SK-N-SH (cell line): ENCODE measurements around the gene MICAL2. TPM values are rescaled to one million over a fixed set of nuclear protein-coding genes. Genes with fewer than 3 reads are reported as not detected.

ENCODE experiments used
- CTCF ChIA-PET: fragments of 300-600, 350-600 bp; formaldehyde crosslinking; extraction: SDS; loops from one replicate; lab custom pipeline; 2021; lab: Yijun Ruan, JAX
- POLR2A ChIA-PET: fragments of 350-600 bp; sonication (Branson Sonifier 250); formaldehyde crosslinking; extraction: SDS; loops from one replicate; lab custom pipeline; 2020; ENCODE audit warnings: antibody characterized with exemption, inconsistent platforms; lab: Yijun Ruan, JAX
- DNase-seq: peaks from one replicate; pipeline ENCODE4 v3.0.0; 2012
- H2AFZ ChIP-seq: fragments of 200-600 bp; sonication (generic); 2 replicates; pipeline ENCODE4 v1.8.1; 2016; ENCODE audit warnings: antibody characterized with exemption, mild to moderate bottlenecking, low read depth
- H3F3A ChIP-seq: fragments of 200-600 bp; sonication (generic); replicated peaks from 2 replicates; pipeline ENCODE3; 2016; ENCODE audit warnings: antibody characterized with exemption, mild to moderate bottlenecking; ENCODE audit not compliant: insufficient read depth
- H3K27ac ChIP-seq, 2 experiments: fragments of 200-500 bp in 1 of 2; fragments of 200-600 bp in 1 of 2; sonication (Bioruptor generic) in 1 of 2; sonication (generic), shearing (Covaris generic) in 1 of 2; 2 replicates each; pipeline versions ENCODE4 v1.5.1 to v1.6.1; 2014 to 2016; ENCODE audit warnings: low read depth in 2 of 2, inconsistent platforms in 1 of 2, low read length in 1 of 2, mild to moderate bottlenecking in 1 of 2, mixed read lengths in 1 of 2
- H3K27me3 ChIP-seq: fragments of 200-600 bp; sonication (generic), shearing (Covaris generic); 2 replicates; pipeline ENCODE4 v1.6.1; 2016; ENCODE audit warnings: mixed run types; ENCODE audit not compliant: insufficient read depth
- H3K36me3 ChIP-seq, 2 experiments: fragments of 200-500 bp in 1 of 2; fragments of 200-600 bp in 1 of 2; sonication (Bioruptor generic) in 1 of 2; sonication (generic) in 1 of 2; replicated peaks in 1 of 2; 2 replicates each; pipeline versions ENCODE3 to v1.5.1; 2014 to 2016; ENCODE audit warnings: low read length in 1 of 2, mild to moderate bottlenecking in 1 of 2; ENCODE audit not compliant: insufficient read depth in 2 of 2, control insufficient read depth in 1 of 2
- H3K4me1 ChIP-seq, 2 experiments: fragments of 200-500 bp in 1 of 2; fragments of 200-600 bp in 1 of 2; sonication (Bioruptor generic) in 1 of 2; sonication (generic), shearing (Covaris generic) in 1 of 2; 2 replicates each; pipeline versions ENCODE4 v1.5.1 to v1.6.1; 2014 to 2016; ENCODE audit warnings: low read depth in 1 of 2, low read length in 1 of 2, mixed run types in 1 of 2; ENCODE audit not compliant: insufficient read depth in 2 of 2, control insufficient read depth in 1 of 2
- H3K4me2 ChIP-seq: fragments of 200-600 bp; sonication (generic), shearing (Covaris generic); 2 replicates; pipeline ENCODE4 v1.6.1; 2017; ENCODE audit warnings: mixed run types
- H3K4me3 ChIP-seq, 2 experiments: fragments of 200-500 bp in 1 of 2; fragments of 200-600 bp in 1 of 2; sonication (Bioruptor generic) in 1 of 2; sonication (generic), shearing (Covaris generic) in 1 of 2; 2 replicates each; pipeline versions ENCODE4 v1.5.1 to v1.8.1; 2014 to 2016; ENCODE audit warnings: low read depth in 2 of 2, inconsistent platforms in 1 of 2, low read length in 1 of 2, mild to moderate bottlenecking in 1 of 2, mixed read lengths in 1 of 2, moderate library complexity in 1 of 2
- H3K79me2 ChIP-seq: fragments of 200-600 bp; sonication (generic); 2 replicates; pipeline ENCODE4 v1.8.1; 2017; ENCODE audit warnings: mild to moderate bottlenecking; ENCODE audit not compliant: insufficient read depth
- H3K9ac ChIP-seq: fragments of 200-600 bp; sonication (generic); 2 replicates; pipeline ENCODE4 v1.6.1; 2017; ENCODE audit warnings: mixed run types
- H3K9me2 ChIP-seq: fragments of 200-600 bp; sonication (generic); 2 replicates; pipeline ENCODE4 v1.6.1; 2017; ENCODE audit warnings: mixed run types
- H3K9me3 ChIP-seq: fragments of 200-600 bp; sonication (generic); 2 replicates; pipeline ENCODE4 v1.6.1; 2017; ENCODE audit warnings: mixed run types, mild to moderate bottlenecking, moderate library complexity
- H4K20me1 ChIP-seq: fragments of 200-600 bp; sonication (generic); 2 replicates; pipeline ENCODE4 v1.6.1; 2017; ENCODE audit warnings: mild to moderate bottlenecking, mixed run types; ENCODE audit not compliant: insufficient read depth
- CHD2 ChIP-seq: fragments of 150-350 bp; IDR thresholded peaks from 2 replicates; pipeline ENCODE4 v1.6.1; 2018; ENCODE audit warnings: low read length; ENCODE audit not compliant: partially characterized antibody
- EZH2phosphoT487 ChIP-seq: fragments of 200-600 bp; sonication (generic); IDR thresholded peaks from 2 replicates; pipeline ENCODE4 v1.6.1; 2017; ENCODE audit warnings: low read depth, mixed run types, mild to moderate bottlenecking, antibody characterized with exemption, moderate library complexity, borderline replicate concordance
- FOXJ3 ChIP-seq: sonication (generic); formaldehyde crosslinking; IDR thresholded peaks from 2 replicates; pipeline ENCODE4 v1.5.1; 2020; ENCODE audit warnings: mild to moderate bottlenecking, missing genetic modification reagents
- GABPA ChIP-seq: IDR thresholded peaks from 2 replicates; pipeline ENCODE4 v1.4.0; 2012; ENCODE audit warnings: low read depth, mild to moderate bottlenecking
- GATA2 ChIP-seq: sonication (generic); formaldehyde crosslinking; IDR thresholded peaks from 2 replicates; pipeline ENCODE4 v1.5.0; 2020; ENCODE audit warnings: mild to moderate bottlenecking, missing genetic modification reagents
- MEF2A ChIP-seq: IDR thresholded peaks from 2 replicates; pipeline ENCODE4 v1.4.0; 2012; ENCODE audit warnings: low read depth, borderline replicate concordance
- NRF1 ChIP-seq: IDR thresholded peaks from 2 replicates; pipeline ENCODE4 v1.6.1; 2012; ENCODE audit warnings: low read depth, mild to moderate bottlenecking, low read length
- REST ChIP-seq: IDR thresholded peaks from 2 replicates; pipeline ENCODE4 v1.6.1; 2012; ENCODE audit warnings: mild to moderate bottlenecking, low read depth, low read length, moderate library complexity
- RXRA ChIP-seq: IDR thresholded peaks from 2 replicates; pipeline ENCODE4 v1.4.0; 2012; ENCODE audit warnings: low read depth, mild to moderate bottlenecking, borderline replicate concordance
- SIN3A ChIP-seq: IDR thresholded peaks from 2 replicates; pipeline ENCODE4 v1.6.1; 2012; ENCODE audit warnings: low read depth, mild to moderate bottlenecking, low read length, moderate library complexity, borderline replicate concordance
- TAF1 ChIP-seq: IDR thresholded peaks from 2 replicates; pipeline ENCODE4 v1.6.1; 2012; ENCODE audit warnings: low read depth, mild to moderate bottlenecking, low read length, moderate library complexity, borderline replicate concordance
- TCF12 ChIP-seq: IDR thresholded peaks from 2 replicates; pipeline ENCODE4 v1.4.0; 2012
- TEAD4 ChIP-seq: IDR thresholded peaks from 2 replicates; pipeline ENCODE4 v1.4.0; 2012; ENCODE audit warnings: mild to moderate bottlenecking, borderline replicate concordance; ENCODE audit not compliant: insufficient read depth
- WGBS: methylation state at CpG from one replicate; pipeline ENCODE4 v1.1.6; 2017; ENCODE audit warnings: low lambda C conversion rate; 5-methylcytosine and 5-hydroxymethylcytosine counted together
- polyA plus RNA-seq, 3 experiments: library from polyadenylated mRNA; depleted of rRNA; stranded (reverse); fragments of >200 nt; gene quantifications; 2 replicates each; pipeline ENCODE4 v1.2.3, GENCODE V29; 2012
- TF ChIP-seq, protein P1 (sequence below): fragments of 150-350 bp; IDR thresholded peaks from 2 replicates; pipeline ENCODE4 v1.6.1; 2017; ENCODE audit warnings: antibody characterized with exemption, low read length, low read depth, borderline replicate concordance
- TF ChIP-seq, protein P2 (sequence below): IDR thresholded peaks from 2 replicates; pipeline ENCODE4 v1.4.0; 2012; ENCODE audit warnings: low read depth, borderline replicate concordance
- TF ChIP-seq, protein P3 (sequence below): fragments of 200-600 bp; sonication (generic); IDR thresholded peaks from 2 replicates; pipeline ENCODE4 v1.6.1; 2017; ENCODE audit warnings: antibody characterized with exemption, mild to moderate bottlenecking, moderate library complexity

Gene MICAL2
- polyA plus RNA-seq, 1 of the 3 experiments (the other 2 are of a cell fraction) = 54.6 TPM

DNA sequence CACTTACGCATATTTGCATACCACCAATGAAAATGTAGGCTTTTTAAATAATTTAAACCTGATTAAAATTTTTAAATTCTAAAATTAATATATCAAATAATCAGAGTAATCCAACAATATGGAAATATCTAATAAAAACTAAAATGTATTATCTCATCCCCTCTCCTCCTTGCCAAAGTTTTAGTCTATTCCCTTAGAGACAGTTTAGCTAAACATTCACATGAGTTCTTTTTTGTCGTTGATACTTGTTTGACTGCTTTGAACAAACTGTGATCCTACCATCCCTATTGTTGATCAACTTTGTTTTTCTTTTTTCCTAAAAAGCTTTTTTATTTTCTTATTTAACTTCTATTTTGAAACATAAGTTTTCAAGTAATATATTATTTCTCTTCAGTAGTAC, 185.6 kb downstream of the MICAL2 start:
- no peak for TF ChIP-seq EZH2phosphoT487
- no peak for TF ChIP-seq TAF1
- TF ChIP-seq GATA2 (CRISPR knock-in tag) = no peak
- no peak for TF ChIP-seq MEF2A
- TF ChIP-seq, protein P1, sequence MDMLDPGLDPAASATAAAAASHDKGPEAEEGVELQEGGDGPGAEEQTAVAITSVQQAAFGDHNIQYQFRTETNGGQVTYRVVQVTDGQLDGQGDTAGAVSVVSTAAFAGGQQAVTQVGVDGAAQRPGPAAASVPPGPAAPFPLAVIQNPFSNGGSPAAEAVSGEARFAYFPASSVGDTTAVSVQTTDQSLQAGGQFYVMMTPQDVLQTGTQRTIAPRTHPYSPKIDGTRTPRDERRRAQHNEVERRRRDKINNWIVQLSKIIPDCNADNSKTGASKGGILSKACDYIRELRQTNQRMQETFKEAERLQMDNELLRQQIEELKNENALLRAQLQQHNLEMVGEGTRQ = no peak
- TF ChIP-seq TEAD4 = no peak
- TF ChIP-seq, protein P2, sequence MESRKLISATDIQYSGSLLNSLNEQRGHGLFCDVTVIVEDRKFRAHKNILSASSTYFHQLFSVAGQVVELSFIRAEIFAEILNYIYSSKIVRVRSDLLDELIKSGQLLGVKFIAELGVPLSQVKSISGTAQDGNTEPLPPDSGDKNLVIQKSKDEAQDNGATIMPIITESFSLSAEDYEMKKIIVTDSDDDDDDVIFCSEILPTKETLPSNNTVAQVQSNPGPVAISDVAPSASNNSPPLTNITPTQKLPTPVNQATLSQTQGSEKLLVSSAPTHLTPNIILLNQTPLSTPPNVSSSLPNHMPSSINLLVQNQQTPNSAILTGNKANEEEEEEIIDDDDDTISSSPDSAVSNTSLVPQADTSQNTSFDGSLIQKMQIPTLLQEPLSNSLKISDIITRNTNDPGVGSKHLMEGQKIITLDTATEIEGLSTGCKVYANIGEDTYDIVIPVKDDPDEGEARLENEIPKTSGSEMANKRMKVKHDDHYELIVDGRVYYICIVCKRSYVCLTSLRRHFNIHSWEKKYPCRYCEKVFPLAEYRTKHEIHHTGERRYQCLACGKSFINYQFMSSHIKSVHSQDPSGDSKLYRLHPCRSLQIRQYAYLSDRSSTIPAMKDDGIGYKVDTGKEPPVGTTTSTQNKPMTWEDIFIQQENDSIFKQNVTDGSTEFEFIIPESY = no peak
- no peak for TF ChIP-seq CHD2
- no peak for TF ChIP-seq RXRA
- no peak for TF ChIP-seq FOXJ3
- TF ChIP-seq TCF12 = no peak

DNA sequence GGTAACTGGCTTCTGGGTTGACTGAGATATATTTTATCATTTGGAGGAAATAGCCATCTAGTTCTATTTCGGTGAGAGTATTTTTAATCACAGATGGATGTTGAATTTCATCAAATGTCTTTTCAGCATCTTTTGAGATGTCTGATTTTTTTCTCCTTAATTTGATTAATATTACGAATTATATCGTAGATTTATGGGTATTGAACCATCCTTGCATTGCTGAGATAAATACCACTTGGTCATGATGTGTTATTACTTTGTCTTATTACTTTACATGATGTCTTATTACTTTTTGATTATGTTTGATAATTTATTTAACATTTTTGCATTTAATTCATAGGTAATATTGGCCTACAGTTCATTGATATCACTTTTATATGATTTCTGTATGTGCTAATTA, 188.2 kb downstream of the MICAL2 start:
- no peak overlapping the region for H3K9ac ChIP-seq
- TF ChIP-seq GABPA (no peak), NRF1 (no peak), FOXJ3 (no peak), MEF2A (no peak), TAF1 (no peak), REST (no peak), SIN3A (no peak)
- TF ChIP-seq, protein P3, sequence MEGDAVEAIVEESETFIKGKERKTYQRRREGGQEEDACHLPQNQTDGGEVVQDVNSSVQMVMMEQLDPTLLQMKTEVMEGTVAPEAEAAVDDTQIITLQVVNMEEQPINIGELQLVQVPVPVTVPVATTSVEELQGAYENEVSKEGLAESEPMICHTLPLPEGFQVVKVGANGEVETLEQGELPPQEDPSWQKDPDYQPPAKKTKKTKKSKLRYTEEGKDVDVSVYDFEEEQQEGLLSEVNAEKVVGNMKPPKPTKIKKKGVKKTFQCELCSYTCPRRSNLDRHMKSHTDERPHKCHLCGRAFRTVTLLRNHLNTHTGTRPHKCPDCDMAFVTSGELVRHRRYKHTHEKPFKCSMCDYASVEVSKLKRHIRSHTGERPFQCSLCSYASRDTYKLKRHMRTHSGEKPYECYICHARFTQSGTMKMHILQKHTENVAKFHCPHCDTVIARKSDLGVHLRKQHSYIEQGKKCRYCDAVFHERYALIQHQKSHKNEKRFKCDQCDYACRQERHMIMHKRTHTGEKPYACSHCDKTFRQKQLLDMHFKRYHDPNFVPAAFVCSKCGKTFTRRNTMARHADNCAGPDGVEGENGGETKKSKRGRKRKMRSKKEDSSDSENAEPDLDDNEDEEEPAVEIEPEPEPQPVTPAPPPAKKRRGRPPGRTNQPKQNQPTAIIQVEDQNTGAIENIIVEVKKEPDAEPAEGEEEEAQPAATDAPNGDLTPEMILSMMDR = no peak
- TF ChIP-seq, protein P2 = no peak

More for the DNA sequence above, 185.6 kb downstream of the MICAL2 start:
- 92% methylated on average over 2 of the region's 2 CpGs for WGBS
- DNase-seq = no peak
- no peaks in the 10 kb centered on the region for H3F3A ChIP-seq
- H3K4me3 ChIP-seq = no peak overlapping the region
- no peak overlapping the region for H3K9ac ChIP-seq
- H3K27me3 ChIP-seq = no peaks in the 10 kb centered on the region
- CTCF ChIA-PET = interaction anchor here (2.0 kb wide), 1 partner anchor 11 kb away, joined by 7 read pairs; no protein-coding TSS in a partner anchor
- H3K9me2 ChIP-seq = no peaks in the 10 kb centered on the region
- no peak overlapping the region for H3K27ac ChIP-seq
- H3K4me1 ChIP-seq = no peaks in the 10 kb centered on the region
- H2AFZ ChIP-seq = no peak overlapping the region
- peaks cover 6% of the 10 kb centered on the region; the same call in 1 of the 2 replicates for H3K9me3 ChIP-seq
- H3K36me3 ChIP-seq = peaks cover 0 to 12% of the 10 kb centered on the region in 2 experiments
- H4K20me1 ChIP-seq = no peaks in the 10 kb centered on the region
- H3K79me2 ChIP-seq = no peaks in the 10 kb centered on the region
- POLR2A ChIA-PET = no interaction called here
- no peak overlapping the region for H3K4me2 ChIP-seq

More for the DNA sequence above, 188.2 kb downstream of the MICAL2 start:
- Histone ChIP-seq H3F3A (no peaks in the 10 kb centered on the region), H3K36me3 (peaks cover 0 to 12% of the 10 kb centered on the region in 2 experiments), H3K27ac (no peak overlapping the region), H4K20me1 (no peaks in the 10 kb centered on the region), H3K9me3 (peaks cover 6% of the 10 kb centered on the region; the same call in 1 of the 2 replicates), H3K9me2 (no peaks in the 10 kb centered on the region), H3K79me2 (no peaks in the 10 kb centered on the region), H2AFZ (no peak overlapping the region), H3K4me1 (no peaks in the 10 kb centered on the region), H3K4me2 (no peak overlapping the region), H3K4me3 (no peak overlapping the region), H3K27me3 (no peaks in the 10 kb centered on the region)
- WGBS = 63% methylated on average over 3 of the region's 3 CpGs
- POLR2A ChIA-PET = no interaction called here
- DNase-seq = no peak
- CTCF ChIA-PET = interaction anchor here (5.3 kb wide), 1 partner anchor 11 kb away, joined by 40 read pairs; no protein-coding TSS in a partner anchor
